K562 (cell line): ENCODE data around the gene PRMT3. TPM values are rescaled to one million over a fixed set of nuclear protein-coding genes. Genes with fewer than 3 reads are reported as not detected.

Experiments
- ATF2 ChIP-seq: sonication (generic); formaldehyde crosslinking; IDR thresholded peaks from 2 replicates; pipeline ENCODE4 v1.8.1; 2022; ENCODE audit warnings: missing genetic modification reagents
- CBX2 ChIP-seq: fragments of 200-600 bp; sonication (generic); IDR thresholded peaks from one replicate; pipeline ENCODE4 v1.6.1; 2012; ENCODE audit warnings: mild to moderate bottlenecking, low read length, inconsistent platforms; ENCODE audit not compliant: insufficient read depth, poor library complexity, severe bottlenecking
- CREB1 ChIP-seq, 2 experiments: sonication (generic) in 1 of 2; formaldehyde crosslinking in 1 of 2; IDR thresholded peaks; 2 replicates each; pipeline versions ENCODE4 v1.6.1 to v1.8.0; 2012 to 2022; ENCODE audit warnings: inconsistent platforms in 1 of 2, mild to moderate bottlenecking in 1 of 2, missing genetic modification reagents in 1 of 2, moderate library complexity in 1 of 2
- ELK3 ChIP-seq: fragments of 450-650 bp; formaldehyde crosslinking; IDR thresholded peaks from 2 replicates; pipeline ENCODE4 v1.4.0; 2020; ENCODE audit warnings: mild to moderate bottlenecking
- FOXJ3 ChIP-seq: sonication (generic); formaldehyde crosslinking; IDR thresholded peaks from 2 replicates; pipeline ENCODE4 v1.4.0; 2020; ENCODE audit warnings: mild to moderate bottlenecking, missing genetic modification reagents
- KLF6 ChIP-seq: fragments of 250-450 bp; sonication (Bioruptor Pico); IDR thresholded peaks from 2 replicates; pipeline ENCODE4 v1.4.0; 2020; ENCODE audit warnings: mild to moderate bottlenecking, moderate library complexity, borderline replicate concordance
- MBD2 ChIP-seq: sonication (generic); IDR thresholded peaks from 2 replicates; pipeline ENCODE4 v1.6.1; 2016; ENCODE audit warnings: low read depth, borderline replicate concordance
- MITF ChIP-seq: IDR thresholded peaks from 2 replicates; pipeline ENCODE4 v1.6.1; 2014; ENCODE audit warnings: antibody characterized with exemption
- NCOA2 ChIP-seq, 2 experiments: fragments of 450-650 bp; IDR thresholded peaks; 2 replicates each; pipeline ENCODE4 v1.6.1; 2018; ENCODE audit warnings: mild to moderate bottlenecking in 2 of 2, moderate library complexity in 1 of 2; ENCODE audit not compliant: partially characterized antibody in 2 of 2
- NEUROD1 ChIP-seq: fragments of 150-350 bp; IDR thresholded peaks from 2 replicates; pipeline ENCODE4 v1.6.1; 2014; ENCODE audit warnings: borderline replicate concordance, low read length, low read depth; ENCODE audit not compliant: partially characterized antibody
- NR2C1 ChIP-seq, 2 experiments: fragments of 450-650 bp; IDR thresholded peaks; 2 replicates each; pipeline ENCODE4 v1.6.1; 2017; ENCODE audit warnings: mild to moderate bottlenecking in 2 of 2, antibody characterized with exemption in 1 of 2, inconsistent platforms in 1 of 2, missing compliant biosample characterization in 1 of 2, missing genetic modification characterization in 1 of 2
- NRF1 ChIP-seq, 2 experiments: fragments of 450-650 bp; IDR thresholded peaks in 1 of 2; conservative IDR thresholded peaks in 1 of 2; 2 replicates each; pipeline ENCODE4 v1.6.1; 2014; ENCODE audit warnings: mild to moderate bottlenecking in 2 of 2
- PTTG1 ChIP-seq: fragments of 450-650 bp; IDR thresholded peaks from 2 replicates; pipeline ENCODE4 v1.6.1; 2016; ENCODE audit warnings: low read depth, mild to moderate bottlenecking, missing genetic modification characterization, missing compliant biosample characterization
- RBBP5 ChIP-seq: fragments of 200-600 bp; sonication (generic); IDR thresholded peaks from 2 replicates; pipeline ENCODE4 v1.6.1; 2012; ENCODE audit warnings: borderline replicate concordance, mild to moderate bottlenecking, low read length, control low read depth, inconsistent platforms; ENCODE audit not compliant: insufficient read depth, poor library complexity, severe bottlenecking
- SLC30A9 ChIP-seq: fragments of 250-450 bp; sonication (Bioruptor Pico); IDR thresholded peaks from 2 replicates; pipeline ENCODE4 v1.8.0; 2022; ENCODE audit warnings: mild to moderate bottlenecking, moderate library complexity
- U2AF1 ChIP-seq: fragments of 200-400 bp; formaldehyde crosslinking; optimal IDR thresholded peaks from 2 replicates; pipeline ENCODE3; 2017; ENCODE audit warnings: mild to moderate bottlenecking, low read depth, low read length, moderate library complexity
- ZC3H4 ChIP-seq: sonication (generic); formaldehyde crosslinking; IDR thresholded peaks from 2 replicates; pipeline ENCODE4 v1.9.0; 2021; ENCODE audit warnings: missing genetic modification reagents, borderline replicate concordance
- ZNF175 ChIP-seq: fragments of 200-800 bp; sonication (Bioruptor generic); IDR thresholded peaks from 2 replicates; pipeline ENCODE4 v1.6.1; 2016; ENCODE audit warnings: low read depth, mild to moderate bottlenecking, missing genetic modification characterization, missing compliant biosample characterization
- ZNF217 ChIP-seq: sonication (generic); formaldehyde crosslinking; IDR thresholded peaks from 2 replicates; pipeline ENCODE4 v1.8.0; 2022; ENCODE audit warnings: mild to moderate bottlenecking, missing genetic modification reagents
- ZNF239 ChIP-seq: fragments of 250-450 bp; sonication (Bioruptor Pico); IDR thresholded peaks from 2 replicates; pipeline ENCODE4 v1.4.0; 2020; ENCODE audit warnings: mild to moderate bottlenecking
- ZNF354B ChIP-seq: fragments of 250-450 bp; sonication (Bioruptor Pico); IDR thresholded peaks from 2 replicates; pipeline ENCODE4 v1.4.0; 2020
- ZNF511 ChIP-seq: sonication (generic); formaldehyde crosslinking; IDR thresholded peaks from 2 replicates; pipeline ENCODE4 v1.8.0; 2022; ENCODE audit warnings: mild to moderate bottlenecking, missing genetic modification reagents
- ZNF830 ChIP-seq: fragments of 250-450 bp; sonication (Bioruptor Pico); IDR thresholded peaks from 2 replicates; pipeline ENCODE4 v1.5.0; 2021; ENCODE audit warnings: mild to moderate bottlenecking
- polyA plus RNA-seq, 8 experiments: library from polyadenylated mRNA; depleted of rRNA in 4 of 8; stranded (reverse) in 5 of 8; unstranded in 3 of 8; fragments of >200 nt; fragmentation: Nextera tagmentation in 2 of 8; fragmentation: Illumina TruSeq in 1 of 8; extraction: Ambion mirVana in 2 of 8; extraction: Trizol in 1 of 8; gene quantifications; 2 replicates each; pipeline versions ENCODE4 v1.2.1 to v1.2.3, GENCODE V29; 2011 to 2014; ENCODE audit warnings: inconsistent platforms in 1 of 8, missing spikeins in 1 of 8
- total RNA-seq, 7 experiments: library from RNA; depleted of rRNA in 6 of 7; stranded (reverse); fragments of >200 nt in 6 of 7; fragmentation: Illumina TruSeq in 2 of 7; extraction: Trizol in 2 of 7; gene quantifications; 2 replicates each; pipeline versions ENCODE4 v1.2.1 to v1.2.3, GENCODE V29; 2011 to 2021; ENCODE audit warnings: low replicate concordance in 1 of 7

Gene PRMT3
- total and polyA plus RNA-seq, 9 of the 15 experiments (the other 6 are each of a cell fraction or from before 2014, with no cell fraction given): 24.0 to 62.1 (median 44.7) TPM

- TF ChIP-seq NEUROD1 (no peak), KLF6 (CRISPR knock-in tag) (peak; percentile 94), MBD2 (no peak; the same call in 1 of the 2 replicates), FOXJ3 (CRISPR knock-in tag) (no peak), CREB1 (IDR thresholded peaks at IDR 0.05) (peak; percentile 47), CREB1 (CRISPR knock-in tag; IDR thresholded peaks at IDR 0.05) (peak; percentile 72), ZNF175 (CRISPR knock-in tag) (no peak; the same call in 1 of the 2 replicates), ZNF239 (no peak), ZNF354B (no peak), ZC3H4 (CRISPR knock-in tag) (no peak), NR2C1 (IDR thresholded peaks at IDR 0.05) (peak; percentile 63; the same call in 1 of the 2 replicates), NR2C1 (tag; IDR thresholded peaks at IDR 0.05) (peak; percentile 83), ATF2 (no peak), RBBP5 (peak; percentile 81), NRF1 (conservative IDR thresholded peaks at IDR 0.05 in 1 of 2, IDR thresholded peaks at IDR 0.05 in 1 of 2) (peak; percentile 49 to 54; a peak in 3 of 4 replicates), ZNF217 (CRISPR knock-in tag) (no peak), NCOA2 (IDR thresholded peaks at IDR 0.05; ENCODE audit: partially characterized antibody in 2 of 2) (no peak), SLC30A9 (CRISPR knock-in tag) (no peak), ELK3 (CRISPR knock-in tag) (no peak), U2AF1 (peak; percentile 72), PTTG1 (no peak), MITF (peak; percentile 51; the same call in 1 of the 2 replicates), ZNF830 (no peak), CBX2 (no peak), ZNF511 (CRISPR knock-in tag) (no peak)
These were observed 23.8 kb upstream of the PRMT3 start, which contains the start of gene HTATIP2 (continued) for GRCh38 chr11:20363500-20364340.
